Mammary epithelial cell (primary cell): ENCODE measurements around the gene TRIL.

Source experiments
- CTCF ChIP-seq, 2 donors: IDR thresholded peaks in 1 of 2; conservative IDR thresholded peaks in 1 of 2; 2 replicates each; pipeline ENCODE4 v1.5.1; 2011 to 2012; ENCODE audit warnings: inconsistent platforms in 2 of 2, low read length in 2 of 2, mild to moderate bottlenecking in 2 of 2, control low read depth in 1 of 2, low read depth in 1 of 2; ENCODE audit not compliant: insufficient read depth in 1 of 2; ENCODE audit errors: extremely low read depth in 1 of 2
- EZH2 ChIP-seq: IDR thresholded peaks from 2 replicates; pipeline ENCODE4 v1.6.1; 2012; ENCODE audit warnings: low read length, inconsistent platforms, borderline replicate concordance

DNA sequence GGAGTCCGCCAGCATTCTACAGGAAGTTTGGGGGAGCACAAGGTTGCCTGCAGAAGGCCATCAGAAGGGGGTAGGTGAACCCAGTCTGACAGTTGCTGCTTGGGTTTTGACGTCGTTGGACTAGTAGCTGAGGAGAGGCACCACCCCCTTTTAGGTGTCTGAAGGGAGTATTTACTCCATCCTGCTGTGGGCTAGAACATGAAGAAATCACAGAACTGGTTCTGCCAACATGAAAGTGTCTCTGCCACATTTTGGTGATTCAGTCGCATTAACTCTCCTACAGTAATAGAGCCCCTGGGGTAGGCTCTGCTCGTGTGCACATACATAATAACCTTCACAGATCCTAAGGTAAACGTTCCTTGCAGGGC is 834 bp upstream of the TRIL start:
- TF ChIP-seq CTCF (conservative IDR thresholded peaks at IDR 0.05 in 1 of 2, IDR thresholded peaks at IDR 0.05 in 1 of 2; ENCODE audit: extremely low read depth in 1 of 2, insufficient read depth in 1 of 2, low read depth in 1 of 2, low read length in 2 of 2) = no peak
- no peak for TF ChIP-seq EZH2
